Trophoblast cell (in vitro differentiated cells and primary cell): ENCODE measurements around the gene PDGFRB. TPM values are rescaled to one million over a fixed set of nuclear protein-coding genes. Genes with fewer than 3 reads are reported as not detected.

Experiments
- DNase-seq, 2 donors: peaks; one replicate each; pipeline ENCODE4 v3.0.0-alpha.2; 2016
- H2AFZ ChIP-seq: 2 replicates; pipeline ENCODE4 v1.6.1; 2013; ENCODE audit warnings: low read length, moderate library complexity, mild to moderate bottlenecking; ENCODE audit not compliant: insufficient read depth, poor library complexity
- H2AK5ac ChIP-seq: 2 replicates; pipeline ENCODE4 v1.6.1; 2013; ENCODE audit warnings: mild to moderate bottlenecking, low read length
- H2BK120ac ChIP-seq: 2 replicates; pipeline ENCODE4 v1.6.1; 2013; ENCODE audit warnings: low read length, mild to moderate bottlenecking, moderate library complexity; ENCODE audit not compliant: insufficient read depth, poor library complexity
- H2BK12ac ChIP-seq: 2 replicates; pipeline ENCODE4 v1.6.1; 2013; ENCODE audit warnings: mild to moderate bottlenecking, low read length, moderate library complexity
- H2BK5ac ChIP-seq: 2 replicates; pipeline ENCODE4 v1.6.1; 2013; ENCODE audit warnings: low read length, low read depth, moderate library complexity, mild to moderate bottlenecking; ENCODE audit not compliant: poor library complexity
- H3K14ac ChIP-seq: 2 replicates; pipeline ENCODE4 v1.6.1; 2013; ENCODE audit warnings: mild to moderate bottlenecking, low read length
- H3K18ac ChIP-seq: 2 replicates; pipeline ENCODE4 v1.6.1; 2013; ENCODE audit warnings: mild to moderate bottlenecking, low read length
- H3K23ac ChIP-seq: 2 replicates; pipeline ENCODE4 v1.6.1; 2013; ENCODE audit warnings: low read length
- H3K27ac ChIP-seq: 2 replicates; pipeline ENCODE4 v1.5.1; 2013; ENCODE audit warnings: low read depth, mild to moderate bottlenecking, inconsistent platforms, low read length, moderate library complexity
- H3K27me3 ChIP-seq: 2 replicates; pipeline ENCODE4 v1.6.1; 2013; ENCODE audit warnings: inconsistent platforms, mild to moderate bottlenecking, low read length, moderate library complexity; ENCODE audit not compliant: insufficient read depth
- H3K36me3 ChIP-seq, 2 experiments: 1 replicate in 1 of 2; 2 replicates in 1 of 2; pipeline ENCODE4 v1.6.1; 2013; ENCODE audit warnings: low read length in 2 of 2, mild to moderate bottlenecking in 2 of 2, moderate library complexity in 1 of 2; ENCODE audit not compliant: insufficient read depth in 2 of 2, control insufficient read depth in 1 of 2
- H3K4ac ChIP-seq: 2 replicates; pipeline ENCODE4 v1.6.1; 2013; ENCODE audit warnings: low read depth, mild to moderate bottlenecking, low read length, moderate library complexity
- H3K4me1 ChIP-seq, 2 experiments: 1 replicate in 1 of 2; 2 replicates in 1 of 2; pipeline ENCODE4 v1.6.1; 2013; ENCODE audit warnings: low read length in 2 of 2, mild to moderate bottlenecking in 2 of 2, moderate library complexity in 1 of 2; ENCODE audit not compliant: insufficient read depth in 2 of 2, control insufficient read depth in 1 of 2
- H3K4me2 ChIP-seq: 2 replicates; pipeline ENCODE4 v1.6.1; 2013; ENCODE audit warnings: inconsistent platforms, mild to moderate bottlenecking, low read length, moderate library complexity
- H3K4me3 ChIP-seq: 2 replicates; pipeline ENCODE4 v1.5.1; 2013; ENCODE audit warnings: mild to moderate bottlenecking, low read depth, low read length, inconsistent platforms
- H3K79me1 ChIP-seq: one replicate; pipeline ENCODE4 v1.6.1; 2013; ENCODE audit warnings: low read length
- H3K79me2 ChIP-seq: 2 replicates; pipeline ENCODE4 v1.6.1; 2013; ENCODE audit warnings: low read length, mild to moderate bottlenecking; ENCODE audit not compliant: control insufficient read depth, insufficient read depth, poor library complexity
- H3K9ac ChIP-seq: 2 replicates; pipeline ENCODE4 v1.6.1; 2013; ENCODE audit warnings: mild to moderate bottlenecking, low read length
- H3K9me3 ChIP-seq: 2 replicates; pipeline ENCODE4 v1.6.1; 2013; ENCODE audit warnings: low read depth, mild to moderate bottlenecking, control low read depth, inconsistent platforms, low read length; ENCODE audit not compliant: insufficient read depth
- H4K12ac ChIP-seq: 2 replicates; pipeline ENCODE4 v1.6.1; 2013; ENCODE audit warnings: low read depth, mild to moderate bottlenecking, low read length, moderate library complexity
- H4K8ac ChIP-seq: 2 replicates; pipeline ENCODE4 v1.6.1; 2013; ENCODE audit warnings: low read depth, mild to moderate bottlenecking, low read length, moderate library complexity
- H4K91ac ChIP-seq: one replicate; pipeline ENCODE4 v1.6.1; 2013; ENCODE audit warnings: low read depth, mild to moderate bottlenecking, low read length, moderate library complexity
- WGBS: extraction: QIAGEN DNeasy Blood & Tissue Kit; methylation state at CpG from one replicate; pipeline ENCODE4 v1.1.7; 2013; ENCODE audit warnings: missing lambda C conversion rate; ENCODE audit not compliant: insufficient read length, insufficient coverage; ENCODE audit errors: extremely low coverage; 5-methylcytosine and 5-hydroxymethylcytosine counted together
- polyA plus RNA-seq: library from polyadenylated mRNA; stranded (reverse); fragments of 200-250 nt; gene quantifications from 2 replicates; pipeline ENCODE4 v1.2.3, GENCODE V29; 2013

PDGFRB gene
- polyA plus RNA-seq, result 91.3 and 93.4 TPM in 2 replicates

GRCh38 chr5:150155258-150156026 lies at the start of gene PDGFRB:
PDGFRB (minus strand) TSS chr5:150155845; CDS start chr5:150137047, 18,798 bp downstream.
- Histone ChIP-seq H3K23ac (no peak within 1 kb of the TSS), H4K12ac (peak within 1 kb of the TSS; percentile 61), H3K27me3 (no peaks in the 10 kb centered on the region), H3K27ac (peak within 1 kb of the TSS; percentile 85), H4K8ac (peak within 1 kb of the TSS; percentile 83), H3K4me2 (peak within 1 kb of the TSS; percentile 66), H3K18ac (peak within 1 kb of the TSS; percentile 90), H3K4me3 (peak within 1 kb of the TSS; percentile 49), H3K14ac (peak within 1 kb of the TSS; percentile 94), H3K4ac (peak within 1 kb of the TSS; percentile 89), H2AFZ (peak within 1 kb of the TSS; percentile 23), H3K9ac (peak within 1 kb of the TSS; percentile 70), H3K79me1 (peaks cover 32% of the 10 kb centered on the region), H2BK120ac (peak within 1 kb of the TSS; percentile 95), H2BK5ac (peak within 1 kb of the TSS; percentile 86), H2AK5ac (peak within 1 kb of the TSS; percentile 78), H3K4me1 (peaks cover 25 to 47% of the 10 kb centered on the region in 2 experiments), H3K36me3 (peaks cover 9 to 16% of the 10 kb centered on the region in 2 experiments), H3K79me2 (peaks cover 7% of the 10 kb centered on the region), H2BK12ac (peak within 1 kb of the TSS; percentile 90), H4K91ac (peak within 1 kb of the TSS; percentile 95), H3K9me3 (no peaks in the 10 kb centered on the region)
- DNase-seq, result no peak
- no CpG with 5 or more reads among the region's 17 CpGs for WGBS

- H3K14ac ChIP-seq, result no peak overlapping the region
- H2BK5ac ChIP-seq, result no peak overlapping the region
- H3K4me3 ChIP-seq, result no peak overlapping the region
- H4K8ac ChIP-seq, result no peak overlapping the region
- peaks cover 0 to 4% of the 10 kb centered on the region in 2 experiments for H3K4me1 ChIP-seq
- H3K36me3 ChIP-seq, result no peaks in the 10 kb centered on the region
- no peaks in the 10 kb centered on the region for H3K79me1 ChIP-seq
- no peak overlapping the region for H2AK5ac ChIP-seq
- H3K4ac ChIP-seq, result no peak overlapping the region
- no peak overlapping the region for H4K12ac ChIP-seq
- H2BK12ac ChIP-seq, result no peak overlapping the region
- H3K27me3 ChIP-seq, result no peaks in the 10 kb centered on the region
- no CpG with 5 or more reads among the region's 13 CpGs for WGBS
- no peak overlapping the region for H2AFZ ChIP-seq
- H3K9me3 ChIP-seq, result peaks cover 1% of the 10 kb centered on the region
- DNase-seq, result no peak
- no peak overlapping the region for H4K91ac ChIP-seq
- no peak overlapping the region for H2BK120ac ChIP-seq
- no peak overlapping the region for H3K27ac ChIP-seq
- no peak overlapping the region for H3K23ac ChIP-seq
- H3K79me2 ChIP-seq, result no peaks in the 10 kb centered on the region
- H3K9ac ChIP-seq, result no peak overlapping the region
- H3K4me2 ChIP-seq, result no peak overlapping the region
- no peak overlapping the region for H3K18ac ChIP-seq
Observed at GRCh38 chr5:150204590-150204960, 48.9 kb upstream of the PDGFRB start.

- H3K79me1 ChIP-seq, result no peaks in the 10 kb centered on the region
- H3K4me2 ChIP-seq, result no peak overlapping the region
- H2AFZ ChIP-seq, result no peak overlapping the region
- no peak overlapping the region for H4K91ac ChIP-seq
- H4K8ac ChIP-seq, result no peak overlapping the region
- no peak overlapping the region for H3K4me3 ChIP-seq
- no peaks in the 10 kb centered on the region for H3K27me3 ChIP-seq
- DNase-seq, result no peak
- no peak overlapping the region for H3K27ac ChIP-seq
- H3K9ac ChIP-seq, result no peak overlapping the region
- no peak overlapping the region for H3K14ac ChIP-seq
- no peak overlapping the region for H2BK12ac ChIP-seq
- no peak overlapping the region for H3K23ac ChIP-seq
- WGBS, result no CpG with 5 or more reads among the region's 12 CpGs
- peaks cover 0 to 2% of the 10 kb centered on the region in 2 experiments for H3K4me1 ChIP-seq
- H4K12ac ChIP-seq, result no peak overlapping the region
- H3K79me2 ChIP-seq, result no peaks in the 10 kb centered on the region
- peaks cover 1% of the 10 kb centered on the region for H3K9me3 ChIP-seq
- no peak overlapping the region for H3K18ac ChIP-seq
- H3K4ac ChIP-seq, result no peak overlapping the region
- no peaks in the 10 kb centered on the region for H3K36me3 ChIP-seq
- H2BK120ac ChIP-seq, result no peak overlapping the region
- H2BK5ac ChIP-seq, result no peak overlapping the region
- H2AK5ac ChIP-seq, result no peak overlapping the region
Observed at GRCh38 chr5:150203832-150204589, 48.4 kb upstream of the PDGFRB start.

GRCh38 chr5:150202501-150202900 lies 46.9 kb upstream of the PDGFRB start:
- WGBS, result no CpG with 5 or more reads among the region's 10 CpGs
- Histone ChIP-seq H2BK120ac (no peak overlapping the region), H3K23ac (no peak overlapping the region)

More at GRCh38 chr5:150202501-150202900, 46.9 kb upstream of the PDGFRB start:
- Histone ChIP-seq H4K91ac (no peak overlapping the region), H3K14ac (no peak overlapping the region), H2AFZ (no peak overlapping the region), H3K18ac (no peak overlapping the region), H3K9me3 (peaks cover 1% of the 10 kb centered on the region), H4K12ac (no peak overlapping the region), H2BK5ac (no peak overlapping the region), H3K4me3 (peak overlapping the region; percentile 1), H2AK5ac (no peak overlapping the region), H3K79me2 (no peaks in the 10 kb centered on the region), H2BK12ac (no peak overlapping the region), H3K27me3 (no peaks in the 10 kb centered on the region), H3K36me3 (no peaks in the 10 kb centered on the region), H4K8ac (no peak overlapping the region), H3K4me1 (no peaks in the 10 kb centered on the region), H3K4me2 (no peak overlapping the region), H3K27ac (no peak overlapping the region), H3K4ac (no peak overlapping the region), H3K9ac (no peak overlapping the region), H3K79me1 (no peaks in the 10 kb centered on the region)
- DNase-seq, result no peak
